Caco-2 (cell line): ENCODE measurements around the gene LTF. TPM values are rescaled to one million over a fixed set of nuclear protein-coding genes. Genes with fewer than 3 reads are reported as not detected.
A peak's percentile ranks its signal among the peaks of the same experiment; 100 is the strongest.
"Not testable (repeated sequence)": the region's sequence is repeated elsewhere in the genome, so short reads cannot be mapped to it uniquely, and the experiment has no call there.

Experiments used
- BruUV-seq: library from RNA; stranded (reverse); fragments of 400-500 nt; replicated peaks from 2 replicates; lab custom pipeline; 2021; lab: Mats Ljungman, UMichigan
- CTCF ChIA-PET: fragments of 300-600 bp; sonication (Branson Sonifier 250); formaldehyde crosslinking; loops from one replicate; lab custom pipeline; 2022; ENCODE audit warnings: antibody characterized with exemption; lab: Charles Lee
- POLR2A ChIA-PET: fragments of 300-600 bp; sonication (Branson Sonifier 250); formaldehyde crosslinking; loops from one replicate; lab custom pipeline; 2022; ENCODE audit warnings: antibody characterized with exemption; lab: Charles Lee
- DNase-seq, 2 experiments: peaks; one replicate each; pipeline versions ENCODE4 v3.0.0 to v3.0.0-alpha.2; 2020 to 2022
- H3K27me3 ChIP-seq: replicated peaks from 2 replicates; pipeline ENCODE4 v1.6.0; 2011; ENCODE audit warnings: low read length; ENCODE audit not compliant: control insufficient read depth, insufficient read depth
- H3K36me3 ChIP-seq: 2 replicates; pipeline ENCODE4 v1.5.1; 2011; ENCODE audit warnings: low read length; ENCODE audit not compliant: control insufficient read depth, insufficient read depth
- H3K4me1 ChIP-seq: fragments of 250-450 bp; sonication (Bioruptor Pico); 2 replicates; pipeline ENCODE4 v1.5.1; 2020; ENCODE audit warnings: mild to moderate bottlenecking
- H3K4me3 ChIP-seq: 2 replicates; pipeline ENCODE4 v1.5.1; 2011; ENCODE audit warnings: low read depth, mild to moderate bottlenecking, control low read depth, low read length
- H3K9me3 ChIP-seq: fragments of 250-450 bp; sonication (Bioruptor Pico); 2 replicates; pipeline ENCODE4 v1.5.1; 2020; ENCODE audit warnings: mild to moderate bottlenecking, moderate library complexity
- H3K27ac Mint-ChIP-seq: one replicate; pipeline ENCODE4 v1.8.0; 2022; ENCODE audit warnings: mixed read lengths; ENCODE audit not compliant: unreplicated experiment
- H3K27me3 Mint-ChIP-seq: one replicate; pipeline ENCODE4 v1.8.0; 2022; ENCODE audit warnings: mixed read lengths; ENCODE audit not compliant: insufficient read depth, unreplicated experiment
- H3K36me3 Mint-ChIP-seq: one replicate; pipeline ENCODE4 v1.8.0; 2022; ENCODE audit warnings: mild to moderate bottlenecking, mixed read lengths; ENCODE audit not compliant: insufficient read depth, unreplicated experiment
- H3K4me1 Mint-ChIP-seq: one replicate; pipeline ENCODE4 v1.8.0; 2022; ENCODE audit warnings: low read depth, mixed read lengths; ENCODE audit not compliant: unreplicated experiment
- H3K4me3 Mint-ChIP-seq: one replicate; pipeline ENCODE4 v1.8.0; 2022; ENCODE audit warnings: mild to moderate bottlenecking, moderate library complexity, mixed read lengths; ENCODE audit not compliant: unreplicated experiment
- H3K9me3 Mint-ChIP-seq: one replicate; pipeline ENCODE4 v1.8.0; 2022; ENCODE audit warnings: mixed read lengths; ENCODE audit not compliant: unreplicated experiment
- CTCF ChIP-seq, 2 experiments: fragments of 200-600 bp in 1 of 2; IDR thresholded peaks; 1 replicate in 1 of 2; 2 replicates in 1 of 2; pipeline versions ENCODE4 v1.5.1 to v1.8.0; 2011 to 2022; ENCODE audit warnings: antibody characterized with exemption in 1 of 2, control low read depth in 1 of 2, inconsistent platforms in 1 of 2, low read depth in 1 of 2, low read length in 1 of 2, mild to moderate bottlenecking in 1 of 2, moderate library complexity in 1 of 2; ENCODE audit not compliant: insufficient read depth in 1 of 2, severe bottlenecking in 1 of 2, unreplicated experiment in 1 of 2
- intact Hi-C: fragments of 100-400 bp; cut with micrococcal nuclease; formaldehyde crosslinking; loops from one replicate; pipeline ENCODE4 v1.10.0; 2022; ENCODE audit not compliant: unreplicated experiment
- total RNA-seq: library from RNA; stranded (reverse); gene quantifications from 2 replicates; pipeline ENCODE4 v1.2.3, GENCODE V29; 2022

Gene LTF
- total RNA-seq, 1 experiment from 2014 or later, result not detected

DNA sequence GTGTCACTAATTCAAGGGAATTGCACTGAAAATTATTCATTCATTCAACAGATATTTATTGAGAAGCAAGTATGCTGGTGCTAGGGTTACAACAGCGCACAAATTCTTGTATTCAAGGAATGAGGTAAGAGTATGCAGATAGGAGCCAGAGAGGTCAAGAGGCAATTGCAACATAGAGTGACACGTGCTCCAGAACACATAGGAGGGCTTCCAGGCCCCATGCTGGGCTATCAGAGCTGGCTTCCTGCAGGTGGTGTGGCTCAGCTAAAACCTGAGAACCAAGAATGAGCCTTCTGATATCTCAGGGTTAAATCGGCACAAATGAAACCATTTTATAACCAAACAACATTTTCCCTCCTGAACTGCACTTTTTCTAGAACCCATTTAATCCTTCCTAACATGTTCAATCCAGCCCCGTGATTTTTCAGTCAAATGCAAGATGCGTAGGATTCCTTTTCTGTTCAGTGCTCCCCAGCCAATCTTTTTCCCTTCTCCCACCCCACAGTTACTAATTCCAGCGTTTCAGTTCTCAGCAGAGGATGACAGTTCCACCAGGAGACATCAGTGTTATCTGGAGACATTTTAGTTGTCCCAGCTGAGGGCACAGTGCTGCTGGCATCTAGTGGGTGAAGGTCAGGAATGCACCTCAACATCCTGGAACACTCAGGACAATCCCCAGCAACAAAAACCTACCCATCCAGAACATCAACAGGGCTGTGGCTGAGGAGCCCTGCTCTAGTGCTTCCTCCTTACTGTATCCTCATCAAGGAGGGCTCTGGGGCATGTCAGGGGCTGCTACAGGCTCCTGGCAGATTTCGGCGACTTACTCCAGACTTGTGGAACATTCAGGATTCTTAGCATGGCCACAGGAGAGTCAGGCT is 70.9 kb downstream of the LTF start:
- no peak for TF ChIP-seq CTCF (IDR thresholded peaks at IDR 0.05; ENCODE audit: insufficient read depth in 1 of 2, low read depth in 1 of 2, low read length in 1 of 2, severe bottlenecking in 1 of 2, unreplicated experiment in 1 of 2)
- H3K4me1 ChIP-seq, result peaks cover 8% of the 10 kb centered on the region; the same call in 1 of the 2 replicates
- H3K36me3 ChIP-seq, result no peaks in the 10 kb centered on the region
- intact Hi-C loops, result no loop called here
- Mint-ChIP-seq H3K27me3 (no peaks in the 10 kb centered on the region), H3K9me3 (no peaks in the 10 kb centered on the region), H3K4me3 (no peak overlapping the region), H3K4me1 (peaks cover 24% of the 10 kb centered on the region), H3K36me3 (peaks cover 5% of the 10 kb centered on the region), H3K27ac (no peak overlapping the region)
- ChIA-PET POLR2A (no interaction called here), CTCF (no interaction called here)
- H3K27me3 ChIP-seq, result no peaks in the 10 kb centered on the region
- H3K4me3 ChIP-seq, result no peak overlapping the region
- BruUV-seq, result no TSS peak
- peak; percentile 40 to 59 for DNase-seq
- H3K9me3 ChIP-seq, result no peaks in the 10 kb centered on the region

DNA sequence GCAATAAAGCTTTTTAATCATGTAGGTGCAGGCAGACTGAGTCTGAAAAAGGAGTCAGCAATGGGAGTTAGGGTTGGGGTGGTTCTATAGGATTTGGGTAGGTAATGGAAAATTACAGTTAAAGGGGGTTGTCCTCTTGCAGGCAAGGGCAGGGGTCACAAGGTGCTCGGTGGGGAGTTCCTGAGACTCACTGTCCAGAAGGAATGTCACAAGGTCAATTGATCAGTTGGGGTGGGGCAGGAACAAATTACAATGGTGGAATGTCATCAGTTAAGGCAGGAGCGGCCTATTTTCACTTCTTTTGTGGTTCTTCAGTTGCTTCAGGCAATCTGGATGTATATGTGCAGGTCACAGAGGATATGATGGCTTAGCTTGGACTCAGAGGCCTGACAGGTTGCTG is 71.7 kb downstream of the LTF start:
- Mint-ChIP-seq H3K4me1 (peaks cover 24% of the 10 kb centered on the region), H3K27ac (peak overlapping the region; percentile 1), H3K36me3 (peaks cover 5% of the 10 kb centered on the region), H3K9me3 (no peaks in the 10 kb centered on the region), H3K4me3 (no peak overlapping the region), H3K27me3 (no peaks in the 10 kb centered on the region)
- no peaks in the 10 kb centered on the region for H3K9me3 ChIP-seq
- POLR2A ChIA-PET, result no interaction called here
- intact Hi-C loops, result no loop called here
- BruUV-seq, result no TSS peak
- no peaks in the 10 kb centered on the region for H3K36me3 ChIP-seq
- no peak for TF ChIP-seq CTCF (IDR thresholded peaks at IDR 0.05; ENCODE audit: insufficient read depth in 1 of 2, low read depth in 1 of 2, low read length in 1 of 2, severe bottlenecking in 1 of 2, unreplicated experiment in 1 of 2)
- no peaks in the 10 kb centered on the region for H3K27me3 ChIP-seq
- CTCF ChIA-PET, result no interaction called here
- H3K4me3 ChIP-seq, result no peak overlapping the region
- peaks cover 8% of the 10 kb centered on the region; the same call in 1 of the 2 replicates for H3K4me1 ChIP-seq
- no peak for DNase-seq

DNA sequence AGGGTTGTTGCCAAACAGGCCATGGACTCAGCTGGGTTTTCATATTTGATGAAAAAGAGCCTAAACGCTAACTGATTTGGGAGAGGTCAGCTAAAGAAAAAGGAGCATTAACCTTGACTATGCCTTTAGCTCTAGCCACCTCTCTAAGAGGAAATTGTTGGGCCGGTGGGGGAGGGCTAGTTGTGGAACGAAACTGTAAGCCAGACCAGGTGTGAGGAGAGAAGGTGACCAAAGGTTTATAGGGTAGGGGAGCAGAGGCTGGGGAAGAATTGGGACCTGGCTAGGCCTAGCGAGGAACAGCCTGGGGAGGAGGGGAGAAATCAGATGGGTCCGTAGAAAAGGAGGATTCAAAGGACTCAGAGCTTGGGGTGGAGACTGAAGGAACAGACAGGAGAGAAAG is 73.2 kb downstream of the LTF start:
- BruUV-seq, H3K36me3 Mint-ChIP-seq, DNase-seq, POLR2A ChIA-PET, H3K4me1 ChIP-seq, H3K36me3 ChIP-seq, H3K4me3 ChIP-seq, H3K27ac Mint-ChIP-seq, H3K9me3 ChIP-seq, H3K27me3 Mint-ChIP-seq, H3K27me3 ChIP-seq, intact Hi-C loops, H3K4me3 Mint-ChIP-seq, H3K9me3 Mint-ChIP-seq, CTCF ChIA-PET: not testable (repeated sequence)
- H3K4me1 Mint-ChIP-seq, result peaks cover 25% of the 10 kb centered on the region
